Renal pelvis (tissue), 4 donors: ENCODE data around the gene SHF. TPM values are rescaled to one million over a fixed set of nuclear protein-coding genes. Genes with fewer than 3 reads are reported as not detected.

Source experiments
- DNase-seq: peaks from one replicate; pipeline ENCODE4 v3.0.0-alpha.2; 2013
- polyA plus RNA-seq, 3 donors: library from polyadenylated mRNA; unstranded; fragments of 120-200 nt; gene quantifications; one replicate each; pipeline ENCODE4 v1.2.1, GENCODE V29; 2013; ENCODE audit not compliant: insufficient read length in 3 of 3

The SHF gene
- polyA plus RNA-seq, 3 donors, result 14.1 to 19.2 (median 16.9) TPM

GRCh38 chr15:45129651-45130129, 58.1 kb downstream of the SHF start, which contains the start of the genes DUOX1 and DUOXA1:
Gene DUOX1, plus strand, starts transcription at chr15:45129994. Its CDS starts 1,973 bp downstream, at chr15:45131967.
Gene DUOXA1, minus strand, starts transcription at chr15:45129879. Its CDS starts 6,865 bp downstream, at chr15:45123014.
- no peak for DNase-seq

GRCh38 chr15:45128971-45129639, 58.7 kb downstream of the SHF start:
- DNase-seq, result no peak

GRCh38 chr15:45126535-45127158, 61.1 kb downstream of the SHF start:
- DNase-seq, result no peak

- DNase-seq, result no peak
These were observed 64.4 kb downstream of the SHF start for GRCh38 chr15:45123397-45123796.

- no peak for DNase-seq
These were observed 65.0 kb downstream of the SHF start for GRCh38 chr15:45122719-45123118.

GRCh38 chr15:45121706-45122417, 65.9 kb downstream of the SHF start:
- no peak for DNase-seq

- no peak for DNase-seq
These were observed 66.7 kb downstream of the SHF start for GRCh38 chr15:45121020-45121419.

- DNase-seq, result no peak
These were observed 67.4 kb downstream of the SHF start for GRCh38 chr15:45120081-45120972.

- no peak for DNase-seq
These were observed 68.8 kb downstream of the SHF start for GRCh38 chr15:45118996-45119395.

GRCh38 chr15:45118131-45118588, 69.6 kb downstream of the SHF start:
- DNase-seq, result peak; percentile 95

GRCh38 chr15:45117308-45118130, 70.2 kb downstream of the SHF start:
- no peak for DNase-seq

Other genes starting within 250 kb of the SHF start
- not detected for gene TERB2, start 231.3 kb downstream of the SHF start, polyA plus RNA-seq
- gene SORD, start 164.8 kb downstream of the SHF start, polyA plus RNA-seq, result 10 to 100 TPM; 45.3 to 48.6 (median 47.5) TPM
- gene DUOX2, start 73.8 kb downstream of the SHF start, polyA plus RNA-seq, result under 1 TPM; 0.07 to 0.23 (median 0.07) TPM
- gene DUOXA2, start 73.6 kb downstream of the SHF start, polyA plus RNA-seq, result not detected
- gene DUOXA1, start 58.1 kb downstream of the SHF start, polyA plus RNA-seq, result under 1 TPM; 0.21 to 0.33 (median 0.25) TPM
- gene DUOX1, start 58.0 kb downstream of the SHF start, polyA plus RNA-seq, result 1 to 10 TPM; 1.9 to 8.9 (median 8.5) TPM
- gene SLC28A2, start 64.3 kb upstream of the SHF start, polyA plus RNA-seq, result 1 to 10 TPM in 1 of 3 donors, under 1 TPM in 2; 0.46 to 1.0 (median 0.59) TPM
- 100 to 1,000 TPM; 214 to 245 (median 232) TPM for gene GATM, start 190.6 kb upstream of the SHF start, polyA plus RNA-seq